WTC11 (cell line): ENCODE results near the gene FGF14. TPM values are rescaled to one million over a fixed set of nuclear protein-coding genes. Genes with fewer than 3 reads are reported as not detected.

Experiments used
- ATAC-seq: fragments of 200-7000 bp; cut with Tn5 transposase; 2 replicates; pipeline ENCODE4 v1.10.0; 2021; ENCODE audit warnings: mild to moderate bottlenecking, moderate library complexity
- CTCF ChIA-PET: fragments of 300-600 bp; sonication (Branson Sonifier 250); formaldehyde crosslinking; loops from one replicate; lab custom pipeline; 2021; ENCODE audit warnings: antibody characterized with exemption; lab: Charles Lee
- POLR2A ChIA-PET: fragments of 350-600 bp; sonication (Branson Sonifier 250); formaldehyde crosslinking; loops from one replicate; lab custom pipeline; 2021; ENCODE audit warnings: antibody characterized with exemption; lab: Charles Lee
- DNase-seq: peaks from one replicate; pipeline ENCODE4 v3.0.0; 2021; ENCODE audit warnings: low spot score
- H3K27ac Mint-ChIP-seq: 2 replicates; pipeline ENCODE4 v1.8.0; 2021; ENCODE audit warnings: mixed read lengths
- H3K27me3 Mint-ChIP-seq: 2 replicates; pipeline ENCODE4 v1.8.0; 2021; ENCODE audit warnings: low read depth, mild to moderate bottlenecking, moderate library complexity, mixed read lengths
- H3K36me3 Mint-ChIP-seq: 2 replicates; pipeline ENCODE4 v1.8.0; 2021; ENCODE audit warnings: mixed read lengths
- H3K4me1 Mint-ChIP-seq: 2 replicates; pipeline ENCODE4 v1.8.0; 2022; ENCODE audit warnings: mixed read lengths
- H3K4me3 Mint-ChIP-seq: 2 replicates; pipeline ENCODE4 v1.8.0; 2021; ENCODE audit warnings: mild to moderate bottlenecking, moderate library complexity, mixed read lengths
- H3K9me3 Mint-ChIP-seq: 2 replicates; pipeline ENCODE4 v1.8.0; 2021; ENCODE audit warnings: mixed read lengths
- GABPB1 ChIP-seq: sonication (generic); formaldehyde crosslinking; IDR thresholded peaks from 2 replicates; pipeline ENCODE4 v1.8.1; 2023; ENCODE audit warnings: mild to moderate bottlenecking, missing genetic modification reagents
- GRHL2 ChIP-seq: fragments of 250-450 bp; sonication (Bioruptor Pico); IDR thresholded peaks from 2 replicates; pipeline ENCODE4 v1.8.0; 2022; ENCODE audit warnings: mild to moderate bottlenecking, moderate library complexity; ENCODE audit not compliant: insufficient replicate concordance, severe bottlenecking
- JAZF1 ChIP-seq: fragments of 250-450 bp; sonication (Bioruptor Pico); IDR thresholded peaks from 2 replicates; pipeline ENCODE4 v1.9.0; 2021; ENCODE audit warnings: moderate library complexity, mild to moderate bottlenecking, inconsistent platforms
- MXD4 ChIP-seq: fragments of 250-450 bp; sonication (Bioruptor Pico); IDR thresholded peaks from 2 replicates; pipeline ENCODE4 v1.8.0; 2021; ENCODE audit warnings: mild to moderate bottlenecking, moderate library complexity, borderline replicate concordance
- NFYB ChIP-seq: sonication (generic); formaldehyde crosslinking; conservative IDR thresholded peaks from 2 replicates; pipeline ENCODE4 v1.8.0; 2022; ENCODE audit warnings: low read depth, missing genetic modification reagents
- PRRX2 ChIP-seq: fragments of 250-450 bp; sonication (Bioruptor Pico); IDR thresholded peaks from 2 replicates; pipeline ENCODE4 v1.8.0; 2021; ENCODE audit warnings: mild to moderate bottlenecking
- RORB ChIP-seq: fragments of 250-450 bp; sonication (Bioruptor Pico); IDR thresholded peaks from 2 replicates; pipeline ENCODE4 v1.9.0; 2021; ENCODE audit warnings: mild to moderate bottlenecking
- SMAD4 ChIP-seq: sonication (generic); formaldehyde crosslinking; IDR thresholded peaks from 2 replicates; pipeline ENCODE4 v1.8.0; 2022; ENCODE audit warnings: mild to moderate bottlenecking, missing genetic modification reagents
- TEAD1 ChIP-seq: sonication (generic); formaldehyde crosslinking; IDR thresholded peaks from 2 replicates; pipeline ENCODE4 v1.8.0; 2022; ENCODE audit warnings: mild to moderate bottlenecking, missing genetic modification reagents
- TP53 ChIP-seq: sonication (generic); formaldehyde crosslinking; IDR thresholded peaks from 2 replicates; pipeline ENCODE4 v1.8.1; 2023; ENCODE audit warnings: mild to moderate bottlenecking, missing genetic modification reagents
- ZNF396 ChIP-seq: fragments of 250-450 bp; sonication (Bioruptor Pico); IDR thresholded peaks from 2 replicates; pipeline ENCODE4 v1.8.0; 2021; ENCODE audit warnings: mild to moderate bottlenecking, moderate library complexity, borderline replicate concordance
- ZNF416 ChIP-seq: fragments of 250-450 bp; sonication (Bioruptor Pico); IDR thresholded peaks from 2 replicates; pipeline ENCODE4 v1.9.0; 2021; ENCODE audit warnings: mild to moderate bottlenecking, inconsistent platforms
- total RNA-seq: library from RNA; stranded (reverse); gene quantifications from 3 replicates; pipeline ENCODE4 v1.2.3, GENCODE V29; 2021
- TF ChIP-seq, protein P1 (sequence below): sonication (generic); formaldehyde crosslinking; IDR thresholded peaks from 2 replicates; pipeline ENCODE4 v1.8.0; 2023; ENCODE audit warnings: mild to moderate bottlenecking, missing genetic modification reagents
- TF ChIP-seq, protein P2 (sequence below): sonication (generic); formaldehyde crosslinking; IDR thresholded peaks from 2 replicates; pipeline ENCODE4 v1.8.0; 2023; ENCODE audit warnings: missing genetic modification reagents
- TF ChIP-seq, protein P3 (sequence below): sonication (generic); formaldehyde crosslinking; IDR thresholded peaks from 2 replicates; pipeline ENCODE4 v1.8.1; 2022; ENCODE audit warnings: low read depth, missing genetic modification reagents, borderline replicate concordance
- TF ChIP-seq, protein P4 (sequence below): sonication (generic); formaldehyde crosslinking; IDR thresholded peaks from 2 replicates; pipeline ENCODE4 v1.8.1; 2022; ENCODE audit warnings: mild to moderate bottlenecking, moderate library complexity, missing genetic modification reagents
- TF ChIP-seq, protein P5 (sequence below): sonication (generic); formaldehyde crosslinking; IDR thresholded peaks from 2 replicates; pipeline ENCODE4 v1.8.0; 2022; ENCODE audit warnings: mild to moderate bottlenecking, missing genetic modification reagents
- TF ChIP-seq, protein P6 (sequence below): sonication (generic); formaldehyde crosslinking; IDR thresholded peaks from 2 replicates; pipeline ENCODE4 v1.8.1; 2023; ENCODE audit warnings: mild to moderate bottlenecking, missing genetic modification reagents
- TF ChIP-seq, protein P7 (sequence below): sonication (generic); formaldehyde crosslinking; IDR thresholded peaks from 2 replicates; pipeline ENCODE4 v1.8.0; 2022; ENCODE audit warnings: mild to moderate bottlenecking, missing genetic modification reagents

Gene FGF14
- total RNA-seq, 1 experiment from 2014 or later = 0.28 TPM

DNA sequence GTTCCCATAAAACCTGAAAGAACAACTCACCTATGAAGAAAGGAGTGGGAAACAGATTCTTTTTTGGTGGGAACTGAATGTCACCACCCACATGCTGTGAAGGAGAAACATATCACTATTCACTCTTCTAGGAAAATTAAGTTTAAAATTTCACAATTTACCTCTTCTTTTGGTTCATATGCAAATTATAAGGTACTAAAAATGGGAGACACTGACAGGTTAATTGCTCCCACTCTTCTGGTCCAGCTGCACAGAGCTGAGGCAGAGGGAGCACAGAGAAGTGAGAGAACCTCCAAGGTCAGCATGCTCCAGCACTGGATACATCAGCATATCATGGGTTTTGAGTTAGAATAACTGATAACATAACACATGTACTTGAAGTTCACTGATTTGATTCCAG, 186.9 kb downstream of the FGF14 start:
- H3K27ac Mint-ChIP-seq = no peak overlapping the region
- ATAC-seq (no peak), DNase-seq (no peak)
- no peaks in the 10 kb centered on the region for H3K9me3 Mint-ChIP-seq
- TF ChIP-seq TP53 = no peak
- H3K27me3 Mint-ChIP-seq = no peaks in the 10 kb centered on the region
- no peak overlapping the region for H3K4me3 Mint-ChIP-seq
- no peaks in the 10 kb centered on the region for H3K36me3 Mint-ChIP-seq
- ChIA-PET CTCF (no interaction called here), POLR2A (no interaction called here)
- peaks cover 25% of the 10 kb centered on the region for H3K4me1 Mint-ChIP-seq

DNA sequence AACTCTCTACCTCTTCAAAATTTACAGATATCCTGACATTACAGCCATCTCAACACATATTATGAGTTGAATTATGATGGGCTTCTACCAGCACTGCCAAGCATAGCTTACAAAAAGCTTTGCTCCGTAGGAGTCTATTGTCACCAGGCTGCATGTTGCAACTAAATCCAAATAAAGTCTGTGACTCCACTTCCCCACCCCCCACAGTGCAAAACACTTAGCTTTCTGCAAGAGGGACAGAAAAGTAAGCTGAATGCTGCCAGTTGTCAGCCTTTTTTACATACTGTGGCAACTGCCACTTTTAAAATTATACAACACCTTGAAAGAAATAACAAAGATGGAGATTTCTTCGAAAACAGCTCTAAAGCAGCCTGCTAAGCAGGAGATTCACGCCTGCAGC, 189.1 kb downstream of the FGF14 start:
- 0 out of 2 replicates have a peak overlapping the region, but pooled peaks have one; percentile 37 for H3K27ac Mint-ChIP-seq

More for the DNA sequence above, 189.1 kb downstream of the FGF14 start:
- POLR2A ChIA-PET = no interaction called here
- Mint-ChIP-seq H3K27me3 (no peaks in the 10 kb centered on the region), H3K9me3 (no peaks in the 10 kb centered on the region), H3K4me1 (peaks cover 25% of the 10 kb centered on the region), H3K4me3 (no peak overlapping the region), H3K36me3 (no peaks in the 10 kb centered on the region)
- TF ChIP-seq ZNF416 (CRISPR knock-in tag) (no peak), SMAD4 (no peak), JAZF1 (CRISPR knock-in tag) (no peak), GRHL2 (no peak), RORB (CRISPR knock-in tag) (no peak), MXD4 (no peak), PRRX2 (CRISPR knock-in tag) (no peak), NFYB (CRISPR knock-in tag) (no peak), TEAD1 (CRISPR knock-in tag) (no peak), TP53 (no peak), GABPB1 (no peak), ZNF396 (CRISPR knock-in tag) (no peak)
- TF ChIP-seq, protein P1, sequence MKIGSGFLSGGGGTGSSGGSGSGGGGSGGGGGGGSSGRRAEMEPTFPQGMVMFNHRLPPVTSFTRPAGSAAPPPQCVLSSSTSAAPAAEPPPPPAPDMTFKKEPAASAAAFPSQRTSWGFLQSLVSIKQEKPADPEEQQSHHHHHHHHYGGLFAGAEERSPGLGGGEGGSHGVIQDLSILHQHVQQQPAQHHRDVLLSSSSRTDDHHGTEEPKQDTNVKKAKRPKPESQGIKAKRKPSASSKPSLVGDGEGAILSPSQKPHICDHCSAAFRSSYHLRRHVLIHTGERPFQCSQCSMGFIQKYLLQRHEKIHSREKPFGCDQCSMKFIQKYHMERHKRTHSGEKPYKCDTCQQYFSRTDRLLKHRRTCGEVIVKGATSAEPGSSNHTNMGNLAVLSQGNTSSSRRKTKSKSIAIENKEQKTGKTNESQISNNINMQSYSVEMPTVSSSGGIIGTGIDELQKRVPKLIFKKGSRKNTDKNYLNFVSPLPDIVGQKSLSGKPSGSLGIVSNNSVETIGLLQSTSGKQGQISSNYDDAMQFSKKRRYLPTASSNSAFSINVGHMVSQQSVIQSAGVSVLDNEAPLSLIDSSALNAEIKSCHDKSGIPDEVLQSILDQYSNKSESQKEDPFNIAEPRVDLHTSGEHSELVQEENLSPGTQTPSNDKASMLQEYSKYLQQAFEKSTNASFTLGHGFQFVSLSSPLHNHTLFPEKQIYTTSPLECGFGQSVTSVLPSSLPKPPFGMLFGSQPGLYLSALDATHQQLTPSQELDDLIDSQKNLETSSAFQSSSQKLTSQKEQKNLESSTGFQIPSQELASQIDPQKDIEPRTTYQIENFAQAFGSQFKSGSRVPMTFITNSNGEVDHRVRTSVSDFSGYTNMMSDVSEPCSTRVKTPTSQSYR (CRISPR knock-in tag) = no peak
- TF ChIP-seq, protein P2, sequence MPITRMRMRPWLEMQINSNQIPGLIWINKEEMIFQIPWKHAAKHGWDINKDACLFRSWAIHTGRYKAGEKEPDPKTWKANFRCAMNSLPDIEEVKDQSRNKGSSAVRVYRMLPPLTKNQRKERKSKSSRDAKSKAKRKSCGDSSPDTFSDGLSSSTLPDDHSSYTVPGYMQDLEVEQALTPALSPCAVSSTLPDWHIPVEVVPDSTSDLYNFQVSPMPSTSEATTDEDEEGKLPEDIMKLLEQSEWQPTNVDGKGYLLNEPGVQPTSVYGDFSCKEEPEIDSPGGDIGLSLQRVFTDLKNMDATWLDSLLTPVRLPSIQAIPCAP = no peak
- TF ChIP-seq, protein P3, sequence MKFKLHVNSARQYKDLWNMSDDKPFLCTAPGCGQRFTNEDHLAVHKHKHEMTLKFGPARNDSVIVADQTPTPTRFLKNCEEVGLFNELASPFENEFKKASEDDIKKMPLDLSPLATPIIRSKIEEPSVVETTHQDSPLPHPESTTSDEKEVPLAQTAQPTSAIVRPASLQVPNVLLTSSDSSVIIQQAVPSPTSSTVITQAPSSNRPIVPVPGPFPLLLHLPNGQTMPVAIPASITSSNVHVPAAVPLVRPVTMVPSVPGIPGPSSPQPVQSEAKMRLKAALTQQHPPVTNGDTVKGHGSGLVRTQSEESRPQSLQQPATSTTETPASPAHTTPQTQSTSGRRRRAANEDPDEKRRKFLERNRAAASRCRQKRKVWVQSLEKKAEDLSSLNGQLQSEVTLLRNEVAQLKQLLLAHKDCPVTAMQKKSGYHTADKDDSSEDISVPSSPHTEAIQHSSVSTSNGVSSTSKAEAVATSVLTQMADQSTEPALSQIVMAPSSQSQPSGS (CRISPR knock-in tag) = no peak
- TF ChIP-seq, protein P4, sequence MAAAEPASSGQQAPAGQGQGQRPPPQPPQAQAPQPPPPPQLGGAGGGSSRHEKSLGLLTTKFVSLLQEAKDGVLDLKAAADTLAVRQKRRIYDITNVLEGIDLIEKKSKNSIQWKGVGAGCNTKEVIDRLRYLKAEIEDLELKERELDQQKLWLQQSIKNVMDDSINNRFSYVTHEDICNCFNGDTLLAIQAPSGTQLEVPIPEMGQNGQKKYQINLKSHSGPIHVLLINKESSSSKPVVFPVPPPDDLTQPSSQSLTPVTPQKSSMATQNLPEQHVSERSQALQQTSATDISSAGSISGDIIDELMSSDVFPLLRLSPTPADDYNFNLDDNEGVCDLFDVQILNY (CRISPR knock-in tag) = no peak
- TF ChIP-seq, protein P5, sequence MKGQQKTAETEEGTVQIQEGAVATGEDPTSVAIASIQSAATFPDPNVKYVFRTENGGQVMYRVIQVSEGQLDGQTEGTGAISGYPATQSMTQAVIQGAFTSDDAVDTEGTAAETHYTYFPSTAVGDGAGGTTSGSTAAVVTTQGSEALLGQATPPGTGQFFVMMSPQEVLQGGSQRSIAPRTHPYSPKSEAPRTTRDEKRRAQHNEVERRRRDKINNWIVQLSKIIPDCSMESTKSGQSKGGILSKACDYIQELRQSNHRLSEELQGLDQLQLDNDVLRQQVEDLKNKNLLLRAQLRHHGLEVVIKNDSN (CRISPR knock-in tag) = no peak
- TF ChIP-seq, protein P6, sequence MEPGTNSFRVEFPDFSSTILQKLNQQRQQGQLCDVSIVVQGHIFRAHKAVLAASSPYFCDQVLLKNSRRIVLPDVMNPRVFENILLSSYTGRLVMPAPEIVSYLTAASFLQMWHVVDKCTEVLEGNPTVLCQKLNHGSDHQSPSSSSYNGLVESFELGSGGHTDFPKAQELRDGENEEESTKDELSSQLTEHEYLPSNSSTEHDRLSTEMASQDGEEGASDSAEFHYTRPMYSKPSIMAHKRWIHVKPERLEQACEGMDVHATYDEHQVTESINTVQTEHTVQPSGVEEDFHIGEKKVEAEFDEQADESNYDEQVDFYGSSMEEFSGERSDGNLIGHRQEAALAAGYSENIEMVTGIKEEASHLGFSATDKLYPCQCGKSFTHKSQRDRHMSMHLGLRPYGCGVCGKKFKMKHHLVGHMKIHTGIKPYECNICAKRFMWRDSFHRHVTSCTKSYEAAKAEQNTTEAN (CRISPR knock-in tag) = no peak
- TF ChIP-seq, protein P7, sequence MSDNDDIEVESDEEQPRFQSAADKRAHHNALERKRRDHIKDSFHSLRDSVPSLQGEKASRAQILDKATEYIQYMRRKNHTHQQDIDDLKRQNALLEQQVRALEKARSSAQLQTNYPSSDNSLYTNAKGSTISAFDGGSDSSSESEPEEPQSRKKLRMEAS (CRISPR knock-in tag) = no peak
- DNase-seq = peak; percentile 12
- CTCF ChIA-PET = interaction anchor here (1.5 to 1.7 kb wide), 3 partner anchors 71 to 343 kb away, joined by 5 to 6 read pairs (median 6); no protein-coding TSS in a partner anchor
- peak; percentile 78 for ATAC-seq
